Endodermal cell (in vitro differentiated cells): ENCODE measurements around the gene ZBED5. TPM values are rescaled to one million over a fixed set of nuclear protein-coding genes. Genes with fewer than 3 reads are reported as not detected.

Experiments
- DNase-seq: peaks from one replicate; pipeline ENCODE4 v3.0.0-alpha.2; 2017
- H3K27ac ChIP-seq: 2 replicates; pipeline ENCODE4 v1.5.1; 2013; ENCODE audit warnings: mild to moderate bottlenecking, low read depth, low read length, moderate library complexity
- H3K27me3 ChIP-seq: 2 replicates; pipeline ENCODE4 v1.6.1; 2013; ENCODE audit warnings: mild to moderate bottlenecking, low read length, moderate library complexity; ENCODE audit not compliant: insufficient read depth, control insufficient read depth, poor library complexity, severe bottlenecking
- H3K36me3 ChIP-seq: 2 replicates; pipeline ENCODE4 v1.7.0; 2013; ENCODE audit warnings: mild to moderate bottlenecking, low read length, moderate library complexity; ENCODE audit not compliant: control insufficient read depth, insufficient read depth
- H3K4me1 ChIP-seq: one replicate; pipeline ENCODE4 v1.7.0; 2013; ENCODE audit warnings: low read length; ENCODE audit not compliant: control insufficient read depth, insufficient read depth
- H3K4me3 ChIP-seq: 2 replicates; pipeline ENCODE4 v1.5.1; 2013; ENCODE audit warnings: mild to moderate bottlenecking, low read length, moderate library complexity
- H3K9ac ChIP-seq: 2 replicates; pipeline ENCODE4 v1.6.1; 2013; ENCODE audit warnings: mild to moderate bottlenecking, low read length, moderate library complexity; ENCODE audit not compliant: poor library complexity, severe bottlenecking; ENCODE audit errors: extremely low read depth
- H3K9me3 ChIP-seq: 2 replicates; pipeline ENCODE4 v1.6.1; 2013; ENCODE audit warnings: mild to moderate bottlenecking, low read length, moderate library complexity; ENCODE audit not compliant: control insufficient read depth
- H3K27ac Mint-ChIP-seq: 2 replicates; pipeline ENCODE4 v1.8.0; 2020; ENCODE audit warnings: mixed read lengths
- H3K27me3 Mint-ChIP-seq: 2 replicates; pipeline ENCODE4 v1.8.0; 2021; ENCODE audit warnings: mild to moderate bottlenecking, mixed read lengths; ENCODE audit not compliant: insufficient read depth
- H3K36me3 Mint-ChIP-seq: 2 replicates; pipeline ENCODE4 v1.8.0; 2020; ENCODE audit warnings: low read depth, mixed read lengths
- H3K4me1 Mint-ChIP-seq: 2 replicates; pipeline ENCODE4 v1.8.0; 2020; ENCODE audit warnings: mixed read lengths
- H3K4me3 Mint-ChIP-seq: 2 replicates; pipeline ENCODE4 v1.8.0; 2020; ENCODE audit warnings: mild to moderate bottlenecking, moderate library complexity, mixed read lengths
- H3K9me3 Mint-ChIP-seq: 2 replicates; pipeline ENCODE4 v1.8.0; 2020; ENCODE audit warnings: mild to moderate bottlenecking, mixed read lengths
- WGBS, 2 experiments: methylation state at CpG; one replicate each; pipeline versions ENCODE4 v1.1.5 to v1.1.7; 2013; ENCODE audit warnings: missing lambda C conversion rate in 2 of 2, mixed read lengths in 1 of 2; ENCODE audit not compliant: insufficient coverage in 1 of 2, insufficient read length in 1 of 2; 5-methylcytosine and 5-hydroxymethylcytosine counted together
- total RNA-seq, 2 donors: library from RNA; stranded (reverse); fragmentation: NEBNext Ultra II Directional in 1 of 2; extraction: Animal tissue kit (Norgen Biotek cat#: 25700) in 1 of 2; gene quantifications; 2 replicates in 1 of 2; 3 replicates in 1 of 2; pipeline ENCODE4 v1.2.1, GENCODE V29; 2021
- TF ChIP-seq, protein P1 (sequence below): fragments of 200-600 bp; sonication (generic); conservative IDR thresholded peaks from 2 replicates; pipeline ENCODE4 v1.5.0; 2021; ENCODE audit warnings: antibody characterized with exemption, mild to moderate bottlenecking

ZBED5 gene
- total RNA-seq, 2 donors from 2014 or later = 51.6 to 57.8 TPM

GRCh38 chr11:10858439-10859325 lies 829 bp upstream of the ZBED5 start:
- WGBS, 2 experiments = 3% methylated on average over 21 to 46 of the region's 46 CpGs
- peak overlapping the region; percentile 77 for H3K9ac ChIP-seq

DNA sequence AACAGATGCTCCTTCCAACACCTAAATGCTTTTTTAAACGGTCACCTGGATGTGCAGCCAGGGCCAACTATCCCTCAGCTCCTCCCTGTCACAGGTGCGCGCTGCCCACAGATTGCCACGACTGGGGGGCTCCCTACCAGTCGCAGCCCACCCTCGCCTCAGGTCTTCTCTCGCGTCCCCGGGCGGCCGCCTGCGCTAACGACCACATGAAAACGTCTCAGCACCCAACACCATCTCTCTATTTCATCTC lies 469 bp downstream of the ZBED5 start:
- no peaks in the 10 kb centered on the region for H3K9me3 Mint-ChIP-seq
- 0% methylated on average over 11 to 14 of the region's 14 CpGs for WGBS, 2 experiments
- DNase-seq = peak; percentile 76
- peak overlapping the region; percentile 99 for H3K27ac Mint-ChIP-seq
- Histone ChIP-seq H3K4me3 (peak overlapping the region; percentile 98), H3K9ac (peak overlapping the region; percentile 91), H3K4me1 (peaks cover 2% of the 10 kb centered on the region), H3K36me3 (peaks cover 36% of the 10 kb centered on the region), H3K27me3 (no peaks in the 10 kb centered on the region), H3K27ac (peak overlapping the region; percentile 96), H3K9me3 (no peaks in the 10 kb centered on the region)
- H3K36me3 Mint-ChIP-seq = peaks cover 32% of the 10 kb centered on the region
- H3K4me1 Mint-ChIP-seq = peaks cover 20% of the 10 kb centered on the region
- TF ChIP-seq, protein P1, sequence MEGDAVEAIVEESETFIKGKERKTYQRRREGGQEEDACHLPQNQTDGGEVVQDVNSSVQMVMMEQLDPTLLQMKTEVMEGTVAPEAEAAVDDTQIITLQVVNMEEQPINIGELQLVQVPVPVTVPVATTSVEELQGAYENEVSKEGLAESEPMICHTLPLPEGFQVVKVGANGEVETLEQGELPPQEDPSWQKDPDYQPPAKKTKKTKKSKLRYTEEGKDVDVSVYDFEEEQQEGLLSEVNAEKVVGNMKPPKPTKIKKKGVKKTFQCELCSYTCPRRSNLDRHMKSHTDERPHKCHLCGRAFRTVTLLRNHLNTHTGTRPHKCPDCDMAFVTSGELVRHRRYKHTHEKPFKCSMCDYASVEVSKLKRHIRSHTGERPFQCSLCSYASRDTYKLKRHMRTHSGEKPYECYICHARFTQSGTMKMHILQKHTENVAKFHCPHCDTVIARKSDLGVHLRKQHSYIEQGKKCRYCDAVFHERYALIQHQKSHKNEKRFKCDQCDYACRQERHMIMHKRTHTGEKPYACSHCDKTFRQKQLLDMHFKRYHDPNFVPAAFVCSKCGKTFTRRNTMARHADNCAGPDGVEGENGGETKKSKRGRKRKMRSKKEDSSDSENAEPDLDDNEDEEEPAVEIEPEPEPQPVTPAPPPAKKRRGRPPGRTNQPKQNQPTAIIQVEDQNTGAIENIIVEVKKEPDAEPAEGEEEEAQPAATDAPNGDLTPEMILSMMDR = no peak
- peak overlapping the region; percentile 99 for H3K4me3 Mint-ChIP-seq
- no peaks in the 10 kb centered on the region for H3K27me3 Mint-ChIP-seq

More at GRCh38 chr11:10858439-10859325, 829 bp upstream of the ZBED5 start:
- Mint-ChIP-seq H3K36me3 (peaks cover 20% of the 10 kb centered on the region), H3K4me1 (peaks cover 24% of the 10 kb centered on the region), H3K27me3 (no peaks in the 10 kb centered on the region), H3K9me3 (no peaks in the 10 kb centered on the region), H3K27ac (peak overlapping the region; percentile 99), H3K4me3 (peak overlapping the region; percentile 99)
- H3K36me3 ChIP-seq = peaks cover 23% of the 10 kb centered on the region
- no peaks in the 10 kb centered on the region for H3K9me3 ChIP-seq
- peak; percentile 86 for DNase-seq
- peak overlapping the region; percentile 98 for H3K4me3 ChIP-seq
- peak overlapping the region; percentile 96 for H3K27ac ChIP-seq
- H3K27me3 ChIP-seq = no peaks in the 10 kb centered on the region
- TF ChIP-seq, protein P1 = no peak
- peaks cover 2% of the 10 kb centered on the region for H3K4me1 ChIP-seq

GRCh38 chr11:10856689-10857458 lies 979 bp downstream of the ZBED5 start:
- 7 to 14% methylated on average over 17 of the region's 17 CpGs for WGBS, 2 experiments
- no peaks in the 10 kb centered on the region for H3K27me3 ChIP-seq
- H3K4me1 ChIP-seq = peaks cover 2% of the 10 kb centered on the region
- peak overlapping the region; percentile 96 for H3K27ac ChIP-seq
- peak overlapping the region; percentile 98 for H3K4me3 ChIP-seq
- peak overlapping the region; percentile 99 for H3K27ac Mint-ChIP-seq
- no peaks in the 10 kb centered on the region for H3K9me3 ChIP-seq
- peak overlapping the region; percentile 99 for H3K4me3 Mint-ChIP-seq
- TF ChIP-seq, protein P1 = no peak
- peaks cover 41% of the 10 kb centered on the region for H3K36me3 ChIP-seq
- peak overlapping the region; percentile 91 for H3K9ac ChIP-seq
- no peak for DNase-seq
- no peaks in the 10 kb centered on the region for H3K9me3 Mint-ChIP-seq
- peaks cover 37% of the 10 kb centered on the region for H3K36me3 Mint-ChIP-seq
- peaks cover 17% of the 10 kb centered on the region for H3K4me1 Mint-ChIP-seq
- no peaks in the 10 kb centered on the region for H3K27me3 Mint-ChIP-seq
